GM21515 (cell line): ENCODE data around the gene SAC3D1.
A peak's percentile ranks its signal among the peaks of the same experiment; 100 is the strongest.

Source experiments
- ATAC-seq: cut with Tn5 transposase; IDR thresholded peaks from one replicate; pipeline ENCODE4 v1.9.1; 2021; ENCODE audit not compliant: unreplicated experiment

The SAC3D1 gene

GRCh38 chr11:65059523-65059922 lies 18.5 kb downstream of the SAC3D1 start:
- ATAC-seq, result no peak

GRCh38 chr11:65059959-65060824 lies 19.2 kb downstream of the SAC3D1 start:
- no peak for ATAC-seq

- ATAC-seq, result no peak
Observed at GRCh38 chr11:65060913-65061408, 20.0 kb downstream of the SAC3D1 start.

- no peak for ATAC-seq
Observed at GRCh38 chr11:65063532-65063931, 22.5 kb downstream of the SAC3D1 start.

- ATAC-seq, result no peak
Observed at GRCh38 chr11:65064847-65065240, 23.8 kb downstream of the SAC3D1 start.

GRCh38 chr11:65065851-65066250 lies 24.8 kb downstream of the SAC3D1 start:
- ATAC-seq, result no peak

GRCh38 chr11:65066315-65066714 lies 25.3 kb downstream of the SAC3D1 start:
- ATAC-seq, result no peak

- ATAC-seq, result no peak
Observed at GRCh38 chr11:65066805-65067291, 25.8 kb downstream of the SAC3D1 start.

- ATAC-seq, result no peak
Observed at GRCh38 chr11:65067446-65067845, 26.4 kb downstream of the SAC3D1 start.

- ATAC-seq, result no peak
Observed at GRCh38 chr11:65069217-65069616, 28.2 kb downstream of the SAC3D1 start.

- no peak for ATAC-seq
Observed at GRCh38 chr11:65071907-65072630, 31.1 kb downstream of the SAC3D1 start.

GRCh38 chr11:65072631-65072966 lies 31.6 kb downstream of the SAC3D1 start:
- no peak for ATAC-seq

- ATAC-seq, result no peak
Observed at GRCh38 chr11:65077451-65077850, 36.4 kb downstream of the SAC3D1 start.

- no peak for ATAC-seq
Observed at GRCh38 chr11:65078151-65078550, 37.1 kb downstream of the SAC3D1 start.

- no peak for ATAC-seq
Observed at GRCh38 chr11:65078786-65079342, 37.9 kb downstream of the SAC3D1 start.

GRCh38 chr11:65083134-65083833 lies 42.3 kb downstream of the SAC3D1 start:
- ATAC-seq, result peak; percentile 2

- peak; percentile 78 for ATAC-seq
Observed at GRCh38 chr11:65083834-65084597, 43.0 kb downstream of the SAC3D1 start, which contains the start of the genes CDCA5 and ZFPL1. TSS of gene CDCA5 (minus strand) at chr11:65084040. CDS start at chr11:65083978, 62 bp downstream. TSS of gene ZFPL1 (plus strand) at chr11:65084222. CDS start at chr11:65084699, 477 bp downstream.

GRCh38 chr11:65084598-65085375 lies 43.8 kb downstream of the SAC3D1 start:
- no peak for ATAC-seq

GRCh38 chr11:65085446-65085845 lies 44.4 kb downstream of the SAC3D1 start:
- ATAC-seq, result no peak
